Calu3 (cell line): ENCODE data around the gene AZU1. TPM values are rescaled to one million over a fixed set of nuclear protein-coding genes. Genes with fewer than 3 reads are reported as not detected.

ENCODE experiments used
- BruUV-seq: library from RNA; stranded (reverse); fragments of 400-500 nt; replicated peaks from 2 replicates; lab custom pipeline; 2021; lab: Mats Ljungman, UMichigan
- CTCF ChIA-PET: fragments of 300-600 bp; sonication (Branson Sonifier 250); formaldehyde crosslinking; loops from one replicate; lab custom pipeline; 2022; ENCODE audit warnings: antibody characterized with exemption; lab: Charles Lee
- DNase-seq: peaks from one replicate; pipeline ENCODE4 v3.0.0; 2022
- H3K27ac Mint-ChIP-seq: one replicate; pipeline ENCODE4 v1.8.0; 2022; ENCODE audit warnings: mixed read lengths; ENCODE audit not compliant: unreplicated experiment
- H3K27me3 Mint-ChIP-seq: one replicate; pipeline ENCODE4 v1.8.0; 2022; ENCODE audit warnings: mixed read lengths; ENCODE audit not compliant: unreplicated experiment
- H3K36me3 Mint-ChIP-seq: one replicate; pipeline ENCODE4 v1.8.0; 2022; ENCODE audit warnings: mild to moderate bottlenecking, moderate library complexity, mixed read lengths; ENCODE audit not compliant: insufficient read depth, unreplicated experiment
- H3K4me1 Mint-ChIP-seq: one replicate; pipeline ENCODE4 v1.8.0; 2022; ENCODE audit warnings: mild to moderate bottlenecking, low read depth, mixed read lengths; ENCODE audit not compliant: unreplicated experiment
- H3K4me3 Mint-ChIP-seq: one replicate; pipeline ENCODE4 v1.8.0; 2022; ENCODE audit warnings: mild to moderate bottlenecking, low read depth, moderate library complexity, mixed read lengths; ENCODE audit not compliant: unreplicated experiment
- H3K9me3 Mint-ChIP-seq: one replicate; pipeline ENCODE4 v1.8.0; 2022; ENCODE audit warnings: low read depth, mixed read lengths; ENCODE audit not compliant: unreplicated experiment
- intact Hi-C: fragments of 100-400 bp; cut with micrococcal nuclease; formaldehyde crosslinking; loops from one replicate; pipeline ENCODE4 v1.10.0; 2022; ENCODE audit not compliant: unreplicated experiment
- total RNA-seq: library from RNA; stranded (reverse); gene quantifications from 2 replicates; pipeline ENCODE4 v1.2.3, GENCODE V29; 2022
- TF ChIP-seq, protein P1 (sequence below): fragments of 200-600 bp; IDR thresholded peaks from one replicate; pipeline ENCODE4 v1.8.0; 2022; ENCODE audit warnings: antibody characterized with exemption; ENCODE audit not compliant: unreplicated experiment

Gene AZU1
- total RNA-seq, 1 experiment from 2014 or later = not detected

DNA sequence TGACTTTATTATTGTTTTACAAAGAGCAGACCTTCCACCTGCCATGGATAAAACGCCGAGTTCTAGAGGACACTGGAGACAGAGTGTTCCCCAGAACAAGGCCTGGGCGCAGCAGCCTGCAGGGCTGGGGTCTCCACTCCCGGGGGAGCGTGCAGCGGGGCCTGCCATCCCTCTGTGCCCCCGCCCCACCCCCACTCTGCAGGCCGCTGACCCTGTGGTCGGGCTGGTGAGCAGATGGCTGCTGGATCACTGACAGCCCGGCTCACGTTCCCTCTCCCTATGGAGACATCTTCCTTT, 39.0 kb upstream of the AZU1 start:
- intact Hi-C loops = no loop called here
- Mint-ChIP-seq H3K4me3 (no peak overlapping the region), H3K27me3 (no peaks in the 10 kb centered on the region), H3K27ac (no peak overlapping the region), H3K36me3 (no peaks in the 10 kb centered on the region), H3K4me1 (no peaks in the 10 kb centered on the region), H3K9me3 (no peaks in the 10 kb centered on the region)
- CTCF ChIA-PET = no interaction called here
- no TSS peak for BruUV-seq
- DNase-seq = no peak
- TF ChIP-seq, protein P1, sequence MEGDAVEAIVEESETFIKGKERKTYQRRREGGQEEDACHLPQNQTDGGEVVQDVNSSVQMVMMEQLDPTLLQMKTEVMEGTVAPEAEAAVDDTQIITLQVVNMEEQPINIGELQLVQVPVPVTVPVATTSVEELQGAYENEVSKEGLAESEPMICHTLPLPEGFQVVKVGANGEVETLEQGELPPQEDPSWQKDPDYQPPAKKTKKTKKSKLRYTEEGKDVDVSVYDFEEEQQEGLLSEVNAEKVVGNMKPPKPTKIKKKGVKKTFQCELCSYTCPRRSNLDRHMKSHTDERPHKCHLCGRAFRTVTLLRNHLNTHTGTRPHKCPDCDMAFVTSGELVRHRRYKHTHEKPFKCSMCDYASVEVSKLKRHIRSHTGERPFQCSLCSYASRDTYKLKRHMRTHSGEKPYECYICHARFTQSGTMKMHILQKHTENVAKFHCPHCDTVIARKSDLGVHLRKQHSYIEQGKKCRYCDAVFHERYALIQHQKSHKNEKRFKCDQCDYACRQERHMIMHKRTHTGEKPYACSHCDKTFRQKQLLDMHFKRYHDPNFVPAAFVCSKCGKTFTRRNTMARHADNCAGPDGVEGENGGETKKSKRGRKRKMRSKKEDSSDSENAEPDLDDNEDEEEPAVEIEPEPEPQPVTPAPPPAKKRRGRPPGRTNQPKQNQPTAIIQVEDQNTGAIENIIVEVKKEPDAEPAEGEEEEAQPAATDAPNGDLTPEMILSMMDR = no peak

DNA sequence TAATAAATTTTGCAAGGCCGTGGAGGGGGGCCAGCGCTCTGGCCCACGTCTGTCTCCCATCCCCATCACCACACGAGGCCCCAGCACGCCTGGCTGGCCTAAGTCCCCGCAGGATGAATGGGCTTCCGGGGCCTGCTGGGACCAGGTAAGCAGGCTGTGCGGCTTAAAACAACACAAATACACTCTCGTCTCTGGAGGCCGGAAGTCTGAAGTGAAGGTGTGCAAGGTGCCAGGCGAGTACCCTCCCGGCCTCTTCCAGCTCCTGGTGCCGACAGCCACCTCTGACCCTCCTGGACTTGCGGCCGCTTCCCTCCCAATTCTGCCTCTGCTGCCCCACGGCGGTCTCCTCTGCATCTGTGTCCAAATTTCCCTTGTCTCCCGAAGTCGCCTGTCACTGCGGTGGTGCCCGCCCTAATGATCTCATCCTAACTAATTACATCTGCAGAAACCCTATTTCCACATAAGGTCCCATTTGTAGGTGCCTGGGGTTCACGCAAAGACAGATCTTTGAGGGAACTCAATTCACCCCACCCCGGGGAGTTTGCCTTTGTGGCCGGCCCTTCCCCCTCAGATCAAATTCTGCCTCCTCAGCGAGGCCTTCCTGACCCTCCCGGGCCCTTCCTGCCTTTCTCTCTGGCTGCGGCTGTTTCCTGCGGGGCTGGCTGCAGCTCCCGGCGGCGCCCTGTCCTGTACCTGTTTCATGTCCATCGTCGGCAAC, 38.5 kb upstream of the AZU1 start:
- intact Hi-C loops = no loop called here
- Mint-ChIP-seq H3K4me1 (no peaks in the 10 kb centered on the region), H3K27me3 (no peaks in the 10 kb centered on the region), H3K9me3 (no peaks in the 10 kb centered on the region), H3K36me3 (no peaks in the 10 kb centered on the region), H3K4me3 (no peak overlapping the region), H3K27ac (no peak overlapping the region)
- DNase-seq = no peak
- BruUV-seq = no TSS peak
- TF ChIP-seq, protein P1 = no peak
- CTCF ChIA-PET = interaction anchor here (0.6 kb wide), 1 partner anchor 173 kb away, joined by 3 read pairs; no protein-coding TSS in a partner anchor

DNA sequence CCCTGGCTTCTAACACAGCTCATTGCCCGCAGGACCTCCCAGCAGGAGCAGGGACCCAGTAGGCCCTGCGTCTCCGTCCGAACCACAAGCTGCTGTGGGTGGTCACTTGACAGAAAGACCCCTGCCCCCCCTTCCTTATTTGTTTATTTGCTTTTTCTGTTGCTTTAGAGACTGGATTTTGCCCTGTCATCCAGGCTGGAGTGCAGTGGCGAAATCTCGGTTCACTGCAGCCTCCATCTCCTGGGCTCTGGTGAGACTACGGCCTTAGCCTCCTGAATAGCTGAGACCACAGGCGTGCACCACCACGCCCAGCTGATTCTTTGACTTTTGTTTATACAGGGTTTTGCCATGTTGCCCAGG, 38.0 kb upstream of the AZU1 start:
- BruUV-seq = no TSS peak
- CTCF ChIA-PET = interaction anchor here (0.6 kb wide), 1 partner anchor 172 kb away, joined by 3 read pairs; no protein-coding TSS in a partner anchor

DNA sequence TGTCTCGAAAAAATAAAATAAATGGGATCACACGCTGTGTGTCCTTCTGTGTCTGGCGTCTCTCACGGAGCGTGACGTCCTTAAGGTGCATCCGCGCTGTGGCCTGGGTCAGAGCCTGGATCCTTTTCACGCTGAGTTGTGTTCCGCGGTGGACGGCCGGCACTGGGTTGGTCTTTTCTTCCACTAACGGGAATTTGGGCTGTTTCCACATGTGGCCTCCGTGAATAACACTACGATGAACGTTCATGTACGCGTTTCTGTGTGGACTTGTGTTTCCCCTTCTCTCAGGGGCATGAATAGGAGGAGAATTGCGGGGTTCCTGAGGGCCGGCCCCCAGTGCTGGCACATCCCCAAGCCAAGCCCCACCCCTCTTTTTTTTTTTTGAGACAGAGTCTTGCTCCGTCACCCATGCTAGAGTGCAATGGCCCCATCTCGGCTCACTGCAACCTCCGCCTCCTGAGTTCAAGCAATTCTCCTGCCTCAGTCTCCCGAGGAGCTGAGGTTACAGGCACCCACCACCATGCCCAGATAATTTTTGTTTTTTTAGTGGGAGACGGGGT, 36.5 kb upstream of the AZU1 start:
- H3K27ac Mint-ChIP-seq = no peak overlapping the region
- intact Hi-C loops = no loop called here
- CTCF ChIA-PET = no interaction called here

More for the DNA sequence above, 38.0 kb upstream of the AZU1 start:
- intact Hi-C loops = no loop called here
- no peak for DNase-seq
- Mint-ChIP-seq H3K9me3 (no peaks in the 10 kb centered on the region), H3K4me3 (no peak overlapping the region), H3K36me3 (no peaks in the 10 kb centered on the region), H3K27ac (no peak overlapping the region), H3K4me1 (no peaks in the 10 kb centered on the region), H3K27me3 (no peaks in the 10 kb centered on the region)
- TF ChIP-seq, protein P1 = no peak

More for the DNA sequence above, 36.5 kb upstream of the AZU1 start:
- H3K4me1 Mint-ChIP-seq = no peaks in the 10 kb centered on the region
- no peaks in the 10 kb centered on the region for H3K9me3 Mint-ChIP-seq
- DNase-seq = no peak
- no TSS peak for BruUV-seq
- H3K4me3 Mint-ChIP-seq = no peak overlapping the region
- TF ChIP-seq, protein P1 = no peak
- H3K36me3 Mint-ChIP-seq = peaks cover 5% of the 10 kb centered on the region
- H3K27me3 Mint-ChIP-seq = no peaks in the 10 kb centered on the region
